ENCODE results near the gene TLL2. TPM values are rescaled to one million over a fixed set of nuclear protein-coding genes. Genes with fewer than 3 reads are reported as not detected.

Gene TLL2
- total RNA-seq, 2 donors from 2014 or later: 0.16 TPM; not detected in 1

- peak in 1 of 2 donors; percentile 25 for DNase-seq (ENCODE audit: low spot score in 2 of 2)
- peaks cover 0 to 7% of the 10 kb centered on the region in 2 donors for H3K9me3 Mint-ChIP-seq
- H3K27ac Mint-ChIP-seq: no peak overlapping the region
- peak; percentile 83 to 96 for ATAC-seq
- H3K36me3 Mint-ChIP-seq: peaks cover 0 to 14% of the 10 kb centered on the region in 2 donors
Observed at GRCh38 chr10:96341219-96342182, 172.2 kb downstream of the TLL2 start.

- DNase-seq (ENCODE audit: low spot score in 2 of 2) (peak in 1 of 2 donors; percentile 77), ATAC-seq (peak; percentile 55 to 68)
- peaks cover 0 to 2% of the 10 kb centered on the region in 2 donors for H3K36me3 Mint-ChIP-seq
- H3K27ac Mint-ChIP-seq: no peak overlapping the region
- no peaks in the 10 kb centered on the region for H3K9me3 Mint-ChIP-seq
Observed at GRCh38 chr10:96339956-96340904, 173.5 kb downstream of the TLL2 start.

- ATAC-seq: no peak
- no peaks in the 10 kb centered on the region for H3K9me3 Mint-ChIP-seq
Observed at GRCh38 chr10:96339383-96339782, 174.3 kb downstream of the TLL2 start.

GRCh38 chr10:96338279-96338925, 175.3 kb downstream of the TLL2 start:
- Mint-ChIP-seq H3K36me3 (no peaks in the 10 kb centered on the region), H3K27ac (no peak overlapping the region), H3K9me3 (no peaks in the 10 kb centered on the region)
- ATAC-seq (no peak), DNase-seq (ENCODE audit: low spot score in 2 of 2) (no peak)

More at GRCh38 chr10:96339383-96339782, 174.3 kb downstream of the TLL2 start:
- DNase-seq (ENCODE audit: low spot score in 2 of 2): no peak
- Mint-ChIP-seq H3K36me3 (no peaks in the 10 kb centered on the region), H3K27ac (no peak overlapping the region)

- ATAC-seq (no peak), DNase-seq (ENCODE audit: low spot score in 2 of 2) (no peak)
- Mint-ChIP-seq H3K9me3 (no peaks in the 10 kb centered on the region), H3K36me3 (no peaks in the 10 kb centered on the region), H3K27ac (peak overlapping the region in 1 of 2 donors; percentile 17)
Observed at GRCh38 chr10:96337106-96337505, 176.6 kb downstream of the TLL2 start.

GRCh38 chr10:96334616-96335526, 178.9 kb downstream of the TLL2 start:
- Mint-ChIP-seq H3K27ac (no peak overlapping the region), H3K9me3 (no peaks in the 10 kb centered on the region), H3K36me3 (no peaks in the 10 kb centered on the region)
- ATAC-seq: no peak
- DNase-seq (ENCODE audit: low spot score in 2 of 2): no peak

GRCh38 chr10:96333101-96333500, 180.6 kb downstream of the TLL2 start:
- no peak for ATAC-seq
- Mint-ChIP-seq H3K36me3 (no peaks in the 10 kb centered on the region), H3K9me3 (no peaks in the 10 kb centered on the region), H3K27ac (no peak overlapping the region)
- DNase-seq (ENCODE audit: low spot score in 2 of 2): no peak

GRCh38 chr10:96327462-96327861, 186.3 kb downstream of the TLL2 start:
- H3K9me3 Mint-ChIP-seq: no peaks in the 10 kb centered on the region

GRCh38 chr10:96325719-96326373, 187.9 kb downstream of the TLL2 start:
- Mint-ChIP-seq H3K36me3 (no peaks in the 10 kb centered on the region), H3K9me3 (no peaks in the 10 kb centered on the region), H3K27ac (no peak overlapping the region)
- DNase-seq (ENCODE audit: low spot score in 2 of 2) (no peak), ATAC-seq (peak; percentile 56 to 98)

More at GRCh38 chr10:96327462-96327861, 186.3 kb downstream of the TLL2 start:
- no peaks in the 10 kb centered on the region for H3K36me3 Mint-ChIP-seq
- no peak overlapping the region for H3K27ac Mint-ChIP-seq
- DNase-seq (ENCODE audit: low spot score in 2 of 2): no peak
- no peak for ATAC-seq

- Mint-ChIP-seq H3K9me3 (no peaks in the 10 kb centered on the region), H3K36me3 (no peaks in the 10 kb centered on the region), H3K27ac (no peak overlapping the region)
- no peak for ATAC-seq
- DNase-seq (ENCODE audit: low spot score in 2 of 2): no peak
Observed at GRCh38 chr10:96324447-96324846, 189.3 kb downstream of the TLL2 start.

GRCh38 chr10:96322275-96322674, 191.5 kb downstream of the TLL2 start:
- H3K36me3 Mint-ChIP-seq: no peaks in the 10 kb centered on the region
- ATAC-seq: no peak
- DNase-seq (ENCODE audit: low spot score in 2 of 2): no peak
- H3K9me3 Mint-ChIP-seq: no peaks in the 10 kb centered on the region
- no peak overlapping the region for H3K27ac Mint-ChIP-seq

GRCh38 chr10:96321822-96322221, 191.9 kb downstream of the TLL2 start:
- DNase-seq (ENCODE audit: low spot score in 2 of 2): no peak
- H3K27ac Mint-ChIP-seq: no peak overlapping the region
- H3K9me3 Mint-ChIP-seq: no peaks in the 10 kb centered on the region
- no peak for ATAC-seq
- H3K36me3 Mint-ChIP-seq: no peaks in the 10 kb centered on the region

GRCh38 chr10:96319754-96320474, 193.8 kb downstream of the TLL2 start:
- DNase-seq (ENCODE audit: low spot score in 2 of 2): no peak
- no peaks in the 10 kb centered on the region for H3K36me3 Mint-ChIP-seq
- ATAC-seq: peak; percentile 22 to 84
- no peaks in the 10 kb centered on the region for H3K9me3 Mint-ChIP-seq
- H3K27ac Mint-ChIP-seq: no peak overlapping the region

- Mint-ChIP-seq H3K27ac (no peak overlapping the region), H3K36me3 (no peaks in the 10 kb centered on the region), H3K9me3 (no peaks in the 10 kb centered on the region)
- DNase-seq (ENCODE audit: low spot score in 2 of 2) (no peak), ATAC-seq (no peak)
Observed at GRCh38 chr10:96317067-96317833, 196.5 kb downstream of the TLL2 start.

All from activated naive CD4-positive, alpha-beta T cell treated with anti-CD3 and anti-CD28 coated beads, Interleukin-2, amount 50 U/mL, for 72 hours (primary cell).